SHP77 treated with DMSO at 0.1 percent for 48 hours (cell line): ENCODE results near the gene NR2E1.

Experiments used
- DNase-seq: peaks from one replicate; lab custom pipeline; 2025; lab: John Stamatoyannopoulos, UW

The NR2E1 gene

GRCh38 chr6:108156180-108156937 is 9.5 kb upstream of the NR2E1 start:
- no peak for DNase-seq

- no peak for DNase-seq
Measured at GRCh38 chr6:108156938-108157233, 8.9 kb upstream of the NR2E1 start.

GRCh38 chr6:108157234-108157980 is 8.4 kb upstream of the NR2E1 start:
- DNase-seq = no peak

GRCh38 chr6:108157981-108158525 is 7.8 kb upstream of the NR2E1 start:
- no peak for DNase-seq

- DNase-seq = no peak
Measured at GRCh38 chr6:108159981-108160380, 5.8 kb upstream of the NR2E1 start.

- DNase-seq = no peak
Measured at GRCh38 chr6:108161724-108162282, 4.0 kb upstream of the NR2E1 start.

GRCh38 chr6:108163267-108163643 is 2.6 kb upstream of the NR2E1 start:
- DNase-seq = no peak

GRCh38 chr6:108163644-108164542 is 1.9 kb upstream of the NR2E1 start:
- DNase-seq = no peak

GRCh38 chr6:108164543-108164814 is 1.3 kb upstream of the NR2E1 start:
- no peak for DNase-seq

- no peak for DNase-seq
Measured at GRCh38 chr6:108164815-108165706, 761 bp upstream of the NR2E1 start.

GRCh38 chr6:108166664-108167448 is 1.0 kb downstream of the NR2E1 start:
- no peak for DNase-seq

GRCh38 chr6:108167449-108168089 is 1.7 kb downstream of the NR2E1 start:
- no peak for DNase-seq

- DNase-seq = no peak
Measured at GRCh38 chr6:108168090-108168463, 2.3 kb downstream of the NR2E1 start.

- no peak for DNase-seq
Measured at GRCh38 chr6:108168501-108169463, 3.0 kb downstream of the NR2E1 start.

GRCh38 chr6:108169464-108170331 is 3.9 kb downstream of the NR2E1 start:
- no peak for DNase-seq

- DNase-seq = no peak
Measured at GRCh38 chr6:108170332-108171290, 4.8 kb downstream of the NR2E1 start.
